ENCODE measurements around the gene FCN3. TPM values are rescaled to one million over a fixed set of nuclear protein-coding genes. Genes with fewer than 3 reads are reported as not detected.

FCN3 gene
- total RNA-seq, 2 donors from 2014 or later, result 0.26 TPM; not detected in 1

GRCh38 chr1:27355683-27356082 lies 18.9 kb downstream of the FCN3 start:
- H3K4me3 ChIP-seq (ENCODE audit: low read length), result no peak overlapping the region
- no peak overlapping the region for H3K27ac Mint-ChIP-seq
- peaks cover 4% of the 10 kb centered on the region for H3K4me1 Mint-ChIP-seq
- H3K4me1 ChIP-seq (ENCODE audit: control insufficient read depth, insufficient read depth, low read length), result no peaks in the 10 kb centered on the region
- H3K4me3 Mint-ChIP-seq, result no peak overlapping the region
- H3K36me3 Mint-ChIP-seq (ENCODE audit: low read depth), result peaks cover 5% of the 10 kb centered on the region
- no peaks in the 10 kb centered on the region for H3K9me3 Mint-ChIP-seq
- H3K9me3 ChIP-seq (ENCODE audit: control insufficient read depth, low read length), result no peaks in the 10 kb centered on the region
- H3K27ac ChIP-seq (ENCODE audit: low read depth, low read length), result no peak overlapping the region
- H3K9ac ChIP-seq (ENCODE audit: extremely low read depth, low read length, poor library complexity, severe bottlenecking), result no peak overlapping the region
- 93 to 98% methylated on average over 4 to 5 of the region's 5 CpGs for WGBS, 2 experiments (ENCODE audit: insufficient coverage in 1 of 2, insufficient read length in 1 of 2)
- H3K27me3 ChIP-seq (ENCODE audit: control insufficient read depth, insufficient read depth, low read length, poor library complexity, severe bottlenecking), result peaks cover 35% of the 10 kb centered on the region
- TF ChIP-seq CTCF (conservative IDR thresholded peaks at IDR 0.05), result no peak
- no peak for DNase-seq
- H3K36me3 ChIP-seq (ENCODE audit: control insufficient read depth, insufficient read depth, low read length), result no peaks in the 10 kb centered on the region
- H3K27me3 Mint-ChIP-seq (ENCODE audit: insufficient read depth), result peaks cover 37% of the 10 kb centered on the region

GRCh38 chr1:27353629-27354028 lies 21.0 kb downstream of the FCN3 start:
- H3K27me3 Mint-ChIP-seq (ENCODE audit: insufficient read depth), result peaks cover 23% of the 10 kb centered on the region
- Histone ChIP-seq H3K27me3 (ENCODE audit: control insufficient read depth, insufficient read depth, low read length, poor library complexity, severe bottlenecking) (peaks cover 27% of the 10 kb centered on the region), H3K4me3 (ENCODE audit: low read length) (no peak overlapping the region), H3K9me3 (ENCODE audit: control insufficient read depth, low read length) (no peaks in the 10 kb centered on the region), H3K27ac (ENCODE audit: low read depth, low read length) (no peak overlapping the region), H3K36me3 (ENCODE audit: control insufficient read depth, insufficient read depth, low read length) (no peaks in the 10 kb centered on the region), H3K4me1 (ENCODE audit: control insufficient read depth, insufficient read depth, low read length) (no peaks in the 10 kb centered on the region), H3K9ac (ENCODE audit: extremely low read depth, low read length, poor library complexity, severe bottlenecking) (no peak overlapping the region)
- no peak overlapping the region for H3K27ac Mint-ChIP-seq
- H3K4me1 Mint-ChIP-seq, result no peaks in the 10 kb centered on the region
- peaks cover 3% of the 10 kb centered on the region for H3K36me3 Mint-ChIP-seq (ENCODE audit: low read depth)
- H3K4me3 Mint-ChIP-seq, result no peak overlapping the region
- 94% methylated on average over 3 of the region's 3 CpGs; no CpG with 5 or more reads in 1 of the 2 experiments for WGBS, 2 experiments (ENCODE audit: insufficient coverage in 1 of 2, insufficient read length in 1 of 2)
- DNase-seq, result no peak
- H3K9me3 Mint-ChIP-seq, result peaks cover 5% of the 10 kb centered on the region
- no peak for TF ChIP-seq CTCF (conservative IDR thresholded peaks at IDR 0.05)

GRCh38 chr1:27353166-27353565 lies 21.5 kb downstream of the FCN3 start:
- H3K36me3 ChIP-seq (ENCODE audit: control insufficient read depth, insufficient read depth, low read length), result no peaks in the 10 kb centered on the region
- H3K4me3 ChIP-seq (ENCODE audit: low read length), result no peak overlapping the region
- H3K9me3 ChIP-seq (ENCODE audit: control insufficient read depth, low read length), result no peaks in the 10 kb centered on the region
- peaks cover 22% of the 10 kb centered on the region for H3K27me3 ChIP-seq (ENCODE audit: control insufficient read depth, insufficient read depth, low read length, poor library complexity, severe bottlenecking)
- no peak overlapping the region for H3K9ac ChIP-seq (ENCODE audit: extremely low read depth, low read length, poor library complexity, severe bottlenecking)
- Mint-ChIP-seq H3K27me3 (ENCODE audit: insufficient read depth) (peaks cover 19% of the 10 kb centered on the region), H3K36me3 (ENCODE audit: low read depth) (peaks cover 3% of the 10 kb centered on the region), H3K4me1 (no peaks in the 10 kb centered on the region), H3K9me3 (peaks cover 5% of the 10 kb centered on the region), H3K4me3 (no peak overlapping the region), H3K27ac (no peak overlapping the region)
- no peak for DNase-seq
- WGBS, 2 experiments (ENCODE audit: insufficient coverage in 1 of 2, insufficient read length in 1 of 2), result 95 to 100% methylated on average over 1 to 13 of the region's 13 CpGs
- H3K27ac ChIP-seq (ENCODE audit: low read depth, low read length), result no peak overlapping the region
- TF ChIP-seq CTCF (conservative IDR thresholded peaks at IDR 0.05), result no peak
- no peaks in the 10 kb centered on the region for H3K4me1 ChIP-seq (ENCODE audit: control insufficient read depth, insufficient read depth, low read length)

Data from endodermal cell (in vitro differentiated cells).